ENCODE data around the gene NRXN3. TPM values are rescaled to one million over a fixed set of nuclear protein-coding genes. Genes with fewer than 3 reads are reported as not detected.

The NRXN3 gene
- total RNA-seq, 6 experiments from 2014 or later: 0.07 to 0.28 (median 0.11) TPM; not detected in 2

DNA sequence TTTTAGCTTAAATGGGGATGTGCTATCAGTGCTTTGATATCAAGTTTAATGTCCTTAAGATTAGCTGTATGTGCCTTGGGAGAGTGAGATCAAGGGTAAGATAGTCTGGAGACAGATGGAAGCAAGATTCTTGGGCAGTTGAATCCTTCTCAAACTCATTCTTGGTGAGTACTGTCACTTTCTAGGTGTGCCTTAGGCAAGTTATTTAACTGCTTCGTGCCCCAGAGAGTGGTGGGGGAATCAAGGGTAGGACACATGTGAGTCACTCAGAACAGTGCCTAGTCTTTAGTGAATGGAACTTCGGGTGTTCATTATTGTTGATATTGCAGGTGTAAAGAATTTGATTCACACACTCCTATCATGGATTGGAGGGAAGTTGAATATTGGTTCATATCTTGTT lies 1237.4 kb downstream of the NRXN3 start:
- H3K9me3 Mint-ChIP-seq: no peaks in the 10 kb centered on the region
- no peaks in the 10 kb centered on the region for H3K4me1 Mint-ChIP-seq (ENCODE audit: low read depth)
- no peak for TF ChIP-seq CTCF (IDR thresholded peaks at IDR 0.05)

DNA sequence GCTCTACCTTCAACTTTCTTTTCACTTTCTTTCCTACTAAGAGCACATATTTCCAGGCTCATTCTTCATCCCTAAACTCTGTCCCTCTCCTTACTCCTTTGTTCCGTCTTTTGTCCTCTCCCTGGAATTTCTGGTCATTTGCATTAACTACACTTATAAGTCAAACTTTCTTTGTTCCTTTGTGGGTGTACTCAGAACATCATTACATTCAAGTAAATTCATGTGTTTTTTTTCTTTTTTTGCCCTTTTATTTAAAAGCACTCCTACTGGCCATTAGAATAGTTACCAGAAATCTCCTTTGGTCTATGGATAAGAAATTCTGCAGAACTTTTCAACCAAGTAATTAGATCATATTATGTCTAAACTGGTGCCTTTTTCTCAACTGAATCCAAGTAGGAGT lies 1238.5 kb downstream of the NRXN3 start:
- H3K36me3 Mint-ChIP-seq (ENCODE audit: low read depth): 0 out of 2 replicates have a peak, but pooled peaks cover 3% of the 10 kb centered on the region
- no peaks in the 10 kb centered on the region for H3K4me1 Mint-ChIP-seq (ENCODE audit: low read depth)
- H3K27ac Mint-ChIP-seq: no peak overlapping the region
- 0 out of 2 replicates have a peak, but pooled peaks have one; percentile 16 for TF ChIP-seq CTCF (IDR thresholded peaks at IDR 0.05)
- no peaks in the 10 kb centered on the region; the same call in 1 of the 2 replicates for H3K27me3 Mint-ChIP-seq (ENCODE audit: insufficient read depth)
- H3K4me3 Mint-ChIP-seq: no peak overlapping the region
- no peaks in the 10 kb centered on the region; the same call in 1 of the 2 replicates for H3K9me3 Mint-ChIP-seq
- DNase-seq: no peak

More for the DNA sequence above, 1237.4 kb downstream of the NRXN3 start:
- DNase-seq: no peak
- Mint-ChIP-seq H3K27me3 (ENCODE audit: insufficient read depth) (no peaks in the 10 kb centered on the region; the same call in 1 of the 2 replicates), H3K36me3 (ENCODE audit: low read depth) (0 out of 2 replicates have a peak, but pooled peaks cover 3% of the 10 kb centered on the region), H3K27ac (no peak overlapping the region), H3K4me3 (no peak overlapping the region)

DNA sequence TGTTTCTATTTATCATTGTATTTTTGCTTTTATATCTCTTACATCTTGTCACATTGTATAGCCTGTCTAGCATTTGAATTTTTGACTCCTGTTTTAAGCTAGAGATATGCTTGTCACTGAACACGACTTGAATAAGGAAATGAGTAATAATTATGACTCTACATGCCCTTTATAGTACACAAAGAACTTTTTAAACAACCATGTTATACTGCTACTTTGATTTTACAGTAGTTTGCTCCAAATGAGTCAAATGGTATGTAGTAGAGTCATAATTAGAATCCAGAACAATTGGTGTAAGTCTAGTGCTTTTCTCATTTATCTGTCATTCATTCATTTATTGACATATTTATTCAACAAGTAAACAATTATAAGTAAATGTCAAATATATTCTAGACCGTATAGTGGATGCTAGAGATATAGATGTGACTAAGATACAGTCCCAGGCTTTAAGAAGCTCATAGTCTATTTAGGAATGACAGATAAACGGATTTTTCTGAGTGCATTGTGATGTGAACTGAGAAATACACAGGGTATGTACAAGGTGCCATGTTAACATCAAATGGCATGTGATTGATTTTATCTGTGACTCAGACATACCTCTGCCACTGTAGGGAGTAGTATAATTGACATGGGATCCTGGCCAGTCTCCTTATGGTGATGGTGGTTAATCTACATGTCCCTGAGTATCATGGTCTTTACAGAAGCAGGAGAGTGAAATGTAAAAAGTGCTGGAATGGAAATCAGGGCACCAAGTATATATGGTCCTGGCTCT lies 1241.4 kb downstream of the NRXN3 start:
- Mint-ChIP-seq H3K4me3 (no peak overlapping the region), H3K36me3 (ENCODE audit: low read depth) (0 out of 2 replicates have a peak, but pooled peaks cover 3% of the 10 kb centered on the region), H3K9me3 (peaks cover 5% of the 10 kb centered on the region), H3K4me1 (ENCODE audit: low read depth) (no peaks in the 10 kb centered on the region), H3K27me3 (ENCODE audit: insufficient read depth) (no peaks in the 10 kb centered on the region), H3K27ac (no peak overlapping the region)
- DNase-seq: no peak
- no peak for TF ChIP-seq CTCF (IDR thresholded peaks at IDR 0.05)

- no peak for DNase-seq
- H3K4me1 Mint-ChIP-seq (ENCODE audit: low read depth): no peaks in the 10 kb centered on the region
- TF ChIP-seq CTCF (IDR thresholded peaks at IDR 0.05): no peak
Measured at GRCh38 chr14:79412822-79413221, 1242.6 kb downstream of the NRXN3 start.

DNA sequence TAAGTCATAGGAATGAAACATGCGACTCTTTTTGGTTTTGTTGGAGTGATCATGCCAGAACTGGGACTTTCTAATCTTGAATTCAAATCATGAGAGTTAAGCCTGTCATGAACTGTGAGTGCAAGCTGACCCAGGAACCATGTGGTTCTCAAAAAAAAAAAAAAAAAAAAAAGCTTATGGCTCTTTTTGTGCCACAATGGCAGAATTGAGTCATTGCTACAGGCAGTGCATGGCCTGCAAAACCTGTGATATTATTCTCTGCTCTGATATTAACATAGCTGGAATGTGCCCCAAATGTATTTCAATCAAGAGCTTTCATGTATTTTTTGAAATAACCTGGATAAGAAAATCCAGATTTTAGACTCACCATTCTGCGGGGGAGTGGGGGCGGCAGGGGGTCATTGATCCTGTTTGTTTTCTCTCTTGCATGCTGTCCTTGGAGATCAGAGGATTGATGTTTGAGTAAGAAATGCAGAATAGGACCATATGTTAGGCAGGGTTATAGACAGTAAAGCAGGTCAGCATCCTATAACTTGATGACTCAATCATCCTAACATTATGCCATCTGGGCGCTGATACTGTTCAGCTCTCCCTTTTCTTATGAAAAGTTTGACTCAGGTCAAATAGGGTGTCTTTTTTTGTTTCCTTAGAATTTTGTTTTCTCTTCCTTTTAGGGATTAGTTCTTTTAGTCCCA lies 1243.7 kb downstream of the NRXN3 start:
- TF ChIP-seq CTCF (IDR thresholded peaks at IDR 0.05): no peak
- no peak overlapping the region for H3K27ac Mint-ChIP-seq
- DNase-seq: no peak
- 0 out of 2 replicates have a peak, but pooled peaks cover 3% of the 10 kb centered on the region for H3K36me3 Mint-ChIP-seq (ENCODE audit: low read depth)
- H3K4me3 Mint-ChIP-seq: no peak overlapping the region
- no peaks in the 10 kb centered on the region for H3K4me1 Mint-ChIP-seq (ENCODE audit: low read depth)
- no peaks in the 10 kb centered on the region for H3K27me3 Mint-ChIP-seq (ENCODE audit: insufficient read depth)
- peaks cover 10% of the 10 kb centered on the region for H3K9me3 Mint-ChIP-seq

More at GRCh38 chr14:79412822-79413221, 1242.6 kb downstream of the NRXN3 start:
- Mint-ChIP-seq H3K4me3 (no peak overlapping the region), H3K27ac (no peak overlapping the region), H3K27me3 (ENCODE audit: insufficient read depth) (no peaks in the 10 kb centered on the region), H3K36me3 (ENCODE audit: low read depth) (0 out of 2 replicates have a peak, but pooled peaks cover 3% of the 10 kb centered on the region), H3K9me3 (peaks cover 6% of the 10 kb centered on the region)
